SK-N-SH (cell line): Measurements from ENCODE around the gene MBLAC1. TPM values are rescaled to one million over a fixed set of nuclear protein-coding genes. Genes with fewer than 3 reads are reported as not detected.

Experiments used
- CTCF ChIA-PET: fragments of 300-600, 350-600 bp; formaldehyde crosslinking; extraction: SDS; loops from one replicate; lab custom pipeline; 2021; lab: Yijun Ruan, JAX
- POLR2A ChIA-PET: fragments of 350-600 bp; sonication (Branson Sonifier 250); formaldehyde crosslinking; extraction: SDS; loops from one replicate; lab custom pipeline; 2020; ENCODE audit warnings: antibody characterized with exemption, inconsistent platforms; lab: Yijun Ruan, JAX
- DNase-seq: peaks from one replicate; pipeline ENCODE4 v3.0.0; 2012
- H2AFZ ChIP-seq: fragments of 200-600 bp; sonication (generic); 2 replicates; pipeline ENCODE4 v1.8.1; 2016; ENCODE audit warnings: antibody characterized with exemption, mild to moderate bottlenecking, low read depth
- H3F3A ChIP-seq: fragments of 200-600 bp; sonication (generic); replicated peaks from 2 replicates; pipeline ENCODE3; 2016; ENCODE audit warnings: antibody characterized with exemption, mild to moderate bottlenecking; ENCODE audit not compliant: insufficient read depth
- H3K27ac ChIP-seq, 2 experiments: fragments of 200-500 bp in 1 of 2; fragments of 200-600 bp in 1 of 2; sonication (Bioruptor generic) in 1 of 2; sonication (generic), shearing (Covaris generic) in 1 of 2; 2 replicates each; pipeline versions ENCODE4 v1.5.1 to v1.6.1; 2014 to 2016; ENCODE audit warnings: low read depth in 2 of 2, inconsistent platforms in 1 of 2, low read length in 1 of 2, mild to moderate bottlenecking in 1 of 2, mixed read lengths in 1 of 2
- H3K27me3 ChIP-seq: fragments of 200-600 bp; sonication (generic), shearing (Covaris generic); 2 replicates; pipeline ENCODE4 v1.6.1; 2016; ENCODE audit warnings: mixed run types; ENCODE audit not compliant: insufficient read depth
- H3K36me3 ChIP-seq, 2 experiments: fragments of 200-500 bp in 1 of 2; fragments of 200-600 bp in 1 of 2; sonication (Bioruptor generic) in 1 of 2; sonication (generic) in 1 of 2; replicated peaks in 1 of 2; 2 replicates each; pipeline versions ENCODE3 to v1.5.1; 2014 to 2016; ENCODE audit warnings: low read length in 1 of 2, mild to moderate bottlenecking in 1 of 2; ENCODE audit not compliant: insufficient read depth in 2 of 2, control insufficient read depth in 1 of 2
- H3K4me1 ChIP-seq, 2 experiments: fragments of 200-500 bp in 1 of 2; fragments of 200-600 bp in 1 of 2; sonication (Bioruptor generic) in 1 of 2; sonication (generic), shearing (Covaris generic) in 1 of 2; 2 replicates each; pipeline versions ENCODE4 v1.5.1 to v1.6.1; 2014 to 2016; ENCODE audit warnings: low read depth in 1 of 2, low read length in 1 of 2, mixed run types in 1 of 2; ENCODE audit not compliant: insufficient read depth in 2 of 2, control insufficient read depth in 1 of 2
- H3K4me2 ChIP-seq: fragments of 200-600 bp; sonication (generic), shearing (Covaris generic); 2 replicates; pipeline ENCODE4 v1.6.1; 2017; ENCODE audit warnings: mixed run types
- H3K4me3 ChIP-seq, 2 experiments: fragments of 200-500 bp in 1 of 2; fragments of 200-600 bp in 1 of 2; sonication (Bioruptor generic) in 1 of 2; sonication (generic), shearing (Covaris generic) in 1 of 2; 2 replicates each; pipeline versions ENCODE4 v1.5.1 to v1.8.1; 2014 to 2016; ENCODE audit warnings: low read depth in 2 of 2, inconsistent platforms in 1 of 2, low read length in 1 of 2, mild to moderate bottlenecking in 1 of 2, mixed read lengths in 1 of 2, moderate library complexity in 1 of 2
- H3K79me2 ChIP-seq: fragments of 200-600 bp; sonication (generic); 2 replicates; pipeline ENCODE4 v1.8.1; 2017; ENCODE audit warnings: mild to moderate bottlenecking; ENCODE audit not compliant: insufficient read depth
- H3K9ac ChIP-seq: fragments of 200-600 bp; sonication (generic); 2 replicates; pipeline ENCODE4 v1.6.1; 2017; ENCODE audit warnings: mixed run types
- H3K9me2 ChIP-seq: fragments of 200-600 bp; sonication (generic); 2 replicates; pipeline ENCODE4 v1.6.1; 2017; ENCODE audit warnings: mixed run types
- H3K9me3 ChIP-seq: fragments of 200-600 bp; sonication (generic); 2 replicates; pipeline ENCODE4 v1.6.1; 2017; ENCODE audit warnings: mixed run types, mild to moderate bottlenecking, moderate library complexity
- H4K20me1 ChIP-seq: fragments of 200-600 bp; sonication (generic); 2 replicates; pipeline ENCODE4 v1.6.1; 2017; ENCODE audit warnings: mild to moderate bottlenecking, mixed run types; ENCODE audit not compliant: insufficient read depth
- ELF1 ChIP-seq: IDR thresholded peaks from 2 replicates; pipeline ENCODE4 v1.4.0; 2012
- FOSL2 ChIP-seq: IDR thresholded peaks from 2 replicates; pipeline ENCODE4 v1.4.0; 2012; ENCODE audit warnings: low read depth, mild to moderate bottlenecking, moderate library complexity, borderline replicate concordance
- MXI1 ChIP-seq: IDR thresholded peaks from 2 replicates; pipeline ENCODE4 v1.6.1; 2012; ENCODE audit warnings: mild to moderate bottlenecking, low read depth, low read length, improper control_type of control experiment
- RAD21 ChIP-seq: IDR thresholded peaks from 2 replicates; pipeline ENCODE4 v1.6.1; 2012; ENCODE audit warnings: mild to moderate bottlenecking, low read length
- RFX5 ChIP-seq: IDR thresholded peaks from 2 replicates; pipeline ENCODE4 v1.6.1; 2012; ENCODE audit warnings: mild to moderate bottlenecking, improper control_type of control experiment, low read length
- RXRA ChIP-seq: IDR thresholded peaks from 2 replicates; pipeline ENCODE4 v1.4.0; 2012; ENCODE audit warnings: low read depth, mild to moderate bottlenecking, borderline replicate concordance
- SIN3A ChIP-seq: IDR thresholded peaks from 2 replicates; pipeline ENCODE4 v1.6.1; 2012; ENCODE audit warnings: low read depth, mild to moderate bottlenecking, low read length, moderate library complexity, borderline replicate concordance
- YY1 ChIP-seq: IDR thresholded peaks from 2 replicates; pipeline ENCODE4 v1.4.0; 2012; ENCODE audit warnings: low read depth, mild to moderate bottlenecking
- WGBS: methylation state at CpG from one replicate; pipeline ENCODE4 v1.1.6; 2017; ENCODE audit warnings: low lambda C conversion rate; 5-methylcytosine and 5-hydroxymethylcytosine counted together
- polyA plus RNA-seq, 3 experiments: library from polyadenylated mRNA; depleted of rRNA; stranded (reverse); fragments of >200 nt; gene quantifications; 2 replicates each; pipeline ENCODE4 v1.2.3, GENCODE V29; 2012
- TF ChIP-seq, protein P1 (sequence below): fragments of 150-350 bp; IDR thresholded peaks from 2 replicates; pipeline ENCODE4 v1.6.1; 2016; ENCODE audit warnings: mild to moderate bottlenecking, low read depth, low read length
- TF ChIP-seq, protein P2 (sequence below): IDR thresholded peaks from 2 replicates; pipeline ENCODE4 v1.4.0; 2012; ENCODE audit warnings: low read depth, borderline replicate concordance
- TF ChIP-seq, protein P3 (sequence below): IDR thresholded peaks from 2 replicates; pipeline ENCODE4 v1.4.0; 2012; ENCODE audit warnings: low read depth
- TF ChIP-seq, protein P4 (sequence below): IDR thresholded peaks from 2 replicates; pipeline ENCODE4; 2012
- TF ChIP-seq, protein P5 (sequence below): fragments of 200-600 bp; sonication (generic); IDR thresholded peaks from 2 replicates; pipeline ENCODE4 v1.6.1; 2017; ENCODE audit warnings: antibody characterized with exemption, mild to moderate bottlenecking, moderate library complexity

MBLAC1 gene
- polyA plus RNA-seq, 1 of the 3 experiments (the other 2 are of a cell fraction) = 4.4 TPM

DNA sequence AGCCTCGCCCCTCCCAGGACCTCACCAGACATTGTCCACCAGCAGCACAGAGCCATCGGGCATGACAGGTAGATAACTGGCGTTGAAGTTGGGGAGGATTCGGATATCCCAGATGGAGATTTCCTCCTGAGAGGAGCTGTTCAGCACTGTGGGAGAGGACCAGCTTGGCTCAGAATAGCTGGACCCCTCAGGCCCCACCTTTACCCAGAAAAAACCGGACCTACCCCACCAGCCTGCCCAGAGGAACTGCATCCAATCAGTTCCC, 30.2 kb downstream of the MBLAC1 start:
- Histone ChIP-seq H3K79me2 (peaks cover 51% of the 10 kb centered on the region), H3K36me3 (peaks cover 31 to 39% of the 10 kb centered on the region in 2 experiments), H3K27ac (peak overlapping the region; percentile 36 to 62; a peak in 1 of 4 replicates), H3F3A (peaks cover 15% of the 10 kb centered on the region), H4K20me1 (peaks cover 20% of the 10 kb centered on the region), H3K9me2 (no peaks in the 10 kb centered on the region), H3K27me3 (no peaks in the 10 kb centered on the region), H3K9me3 (no peaks in the 10 kb centered on the region), H3K9ac (peak overlapping the region; percentile 85; the same call in 1 of the 2 replicates), H2AFZ (no peak overlapping the region), H3K4me3 (peak overlapping the region; percentile 87 to 93; a peak in 3 of 4 replicates), H3K4me1 (peaks cover 11 to 19% of the 10 kb centered on the region in 2 experiments; a peak in 2 of 4 replicates), H3K4me2 (peak overlapping the region; percentile 100)
- TF ChIP-seq, protein P1, sequence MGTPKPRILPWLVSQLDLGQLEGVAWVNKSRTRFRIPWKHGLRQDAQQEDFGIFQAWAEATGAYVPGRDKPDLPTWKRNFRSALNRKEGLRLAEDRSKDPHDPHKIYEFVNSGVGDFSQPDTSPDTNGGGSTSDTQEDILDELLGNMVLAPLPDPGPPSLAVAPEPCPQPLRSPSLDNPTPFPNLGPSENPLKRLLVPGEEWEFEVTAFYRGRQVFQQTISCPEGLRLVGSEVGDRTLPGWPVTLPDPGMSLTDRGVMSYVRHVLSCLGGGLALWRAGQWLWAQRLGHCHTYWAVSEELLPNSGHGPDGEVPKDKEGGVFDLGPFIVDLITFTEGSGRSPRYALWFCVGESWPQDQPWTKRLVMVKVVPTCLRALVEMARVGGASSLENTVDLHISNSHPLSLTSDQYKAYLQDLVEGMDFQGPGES = no peak
- TF ChIP-seq RAD21 (no peak), RXRA (no peak), ELF1 (no peak)
- TF ChIP-seq, protein P2, sequence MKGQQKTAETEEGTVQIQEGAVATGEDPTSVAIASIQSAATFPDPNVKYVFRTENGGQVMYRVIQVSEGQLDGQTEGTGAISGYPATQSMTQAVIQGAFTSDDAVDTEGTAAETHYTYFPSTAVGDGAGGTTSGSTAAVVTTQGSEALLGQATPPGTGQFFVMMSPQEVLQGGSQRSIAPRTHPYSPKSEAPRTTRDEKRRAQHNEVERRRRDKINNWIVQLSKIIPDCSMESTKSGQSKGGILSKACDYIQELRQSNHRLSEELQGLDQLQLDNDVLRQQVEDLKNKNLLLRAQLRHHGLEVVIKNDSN = no peak
- ChIA-PET POLR2A (interaction anchor here (0.6 to 4.3 kb wide), 5 partner anchors 9 to 115 kb away, joined by 3 to 25 read pairs (median 3); partner anchors contain the start of gene LAMTOR4), CTCF (interaction anchor here (0.6 to 3.9 kb wide), 6 partner anchors 8 to 540 kb away, joined by 3 to 33 read pairs (median 3); partner anchors contain the start of gene LAMTOR4)
- no peak for DNase-seq
- 57% methylated on average over 5 of the region's 5 CpGs for WGBS

DNA sequence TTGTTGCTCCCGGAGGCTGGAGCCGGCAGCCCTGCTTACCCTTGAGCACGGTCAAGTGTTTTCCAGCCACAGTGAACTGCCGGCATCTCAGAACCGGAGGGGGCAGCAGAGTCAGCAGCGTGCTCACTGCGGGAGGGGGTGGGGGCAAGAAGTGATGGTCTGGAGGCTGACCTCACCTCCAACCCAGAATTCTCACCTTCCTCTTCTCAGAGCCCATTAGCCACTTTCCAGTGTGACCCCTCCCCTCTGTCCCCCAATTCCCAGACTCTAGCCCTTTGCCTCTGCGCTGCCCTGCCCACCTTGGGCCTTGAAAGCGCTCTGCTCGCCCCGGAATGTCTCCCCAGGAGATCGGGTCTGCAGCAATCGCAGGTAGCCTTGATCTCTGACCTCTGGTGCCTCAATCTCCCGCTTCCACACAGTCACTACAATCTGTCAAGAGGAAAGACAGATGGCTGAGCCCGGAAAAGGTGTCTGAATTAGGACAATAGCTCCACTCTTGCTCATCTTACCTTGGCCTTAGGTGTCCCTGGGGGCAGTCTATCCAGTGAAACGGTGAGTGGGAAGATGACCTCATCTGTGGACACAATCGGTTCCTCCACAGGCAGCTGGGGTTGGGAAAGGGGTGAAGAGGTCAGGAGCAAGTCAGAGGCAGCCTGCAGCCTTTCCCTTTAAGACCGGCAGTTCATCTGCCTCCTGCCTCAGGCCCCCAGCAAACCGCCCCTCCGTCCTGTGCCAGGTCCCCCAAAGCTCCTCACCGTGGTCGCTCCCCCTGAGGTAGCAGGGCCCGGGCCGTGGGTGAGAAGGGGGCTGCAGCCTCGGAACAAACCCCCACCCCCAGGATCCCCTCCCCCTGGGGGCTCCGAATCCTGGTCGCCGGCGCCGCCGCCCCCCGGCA, 30.8 kb downstream of the MBLAC1 start:
- TF ChIP-seq, protein P3, sequence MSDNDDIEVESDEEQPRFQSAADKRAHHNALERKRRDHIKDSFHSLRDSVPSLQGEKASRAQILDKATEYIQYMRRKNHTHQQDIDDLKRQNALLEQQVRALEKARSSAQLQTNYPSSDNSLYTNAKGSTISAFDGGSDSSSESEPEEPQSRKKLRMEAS = peak; percentile 51
- TF ChIP-seq SIN3A (0 out of 2 replicates have a peak, but pooled peaks have one; percentile 34), RFX5 (no peak), MXI1 (0 out of 2 replicates have a peak, but pooled peaks have one; percentile 37), FOSL2 (peak; percentile 8; the same call in 1 of the 2 replicates), YY1 (no peak), ELF1 (0 out of 2 replicates have a peak, but pooled peaks have one; percentile 24)
- TF ChIP-seq, protein P4, sequence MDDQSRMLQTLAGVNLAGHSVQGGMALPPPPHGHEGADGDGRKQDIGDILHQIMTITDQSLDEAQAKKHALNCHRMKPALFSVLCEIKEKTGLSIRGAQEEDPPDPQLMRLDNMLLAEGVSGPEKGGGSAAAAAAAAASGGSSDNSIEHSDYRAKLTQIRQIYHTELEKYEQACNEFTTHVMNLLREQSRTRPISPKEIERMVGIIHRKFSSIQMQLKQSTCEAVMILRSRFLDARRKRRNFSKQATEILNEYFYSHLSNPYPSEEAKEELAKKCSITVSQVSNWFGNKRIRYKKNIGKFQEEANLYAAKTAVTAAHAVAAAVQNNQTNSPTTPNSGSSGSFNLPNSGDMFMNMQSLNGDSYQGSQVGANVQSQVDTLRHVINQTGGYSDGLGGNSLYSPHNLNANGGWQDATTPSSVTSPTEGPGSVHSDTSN = peak; percentile 20; the same call in 1 of the 2 replicates
- TF ChIP-seq, protein P5, sequence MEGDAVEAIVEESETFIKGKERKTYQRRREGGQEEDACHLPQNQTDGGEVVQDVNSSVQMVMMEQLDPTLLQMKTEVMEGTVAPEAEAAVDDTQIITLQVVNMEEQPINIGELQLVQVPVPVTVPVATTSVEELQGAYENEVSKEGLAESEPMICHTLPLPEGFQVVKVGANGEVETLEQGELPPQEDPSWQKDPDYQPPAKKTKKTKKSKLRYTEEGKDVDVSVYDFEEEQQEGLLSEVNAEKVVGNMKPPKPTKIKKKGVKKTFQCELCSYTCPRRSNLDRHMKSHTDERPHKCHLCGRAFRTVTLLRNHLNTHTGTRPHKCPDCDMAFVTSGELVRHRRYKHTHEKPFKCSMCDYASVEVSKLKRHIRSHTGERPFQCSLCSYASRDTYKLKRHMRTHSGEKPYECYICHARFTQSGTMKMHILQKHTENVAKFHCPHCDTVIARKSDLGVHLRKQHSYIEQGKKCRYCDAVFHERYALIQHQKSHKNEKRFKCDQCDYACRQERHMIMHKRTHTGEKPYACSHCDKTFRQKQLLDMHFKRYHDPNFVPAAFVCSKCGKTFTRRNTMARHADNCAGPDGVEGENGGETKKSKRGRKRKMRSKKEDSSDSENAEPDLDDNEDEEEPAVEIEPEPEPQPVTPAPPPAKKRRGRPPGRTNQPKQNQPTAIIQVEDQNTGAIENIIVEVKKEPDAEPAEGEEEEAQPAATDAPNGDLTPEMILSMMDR = peak; percentile 44
- H4K20me1 ChIP-seq = peaks cover 20% of the 10 kb centered on the region
- CTCF ChIA-PET = interaction anchor here (0.6 to 3.9 kb wide), 8 partner anchors 9 to 539 kb away, joined by 3 to 33 read pairs (median 3); partner anchors contain the start of genes GPC2, LAMTOR4 and STAG3
- peaks cover 27 to 39% of the 10 kb centered on the region in 2 experiments for H3K36me3 ChIP-seq
- peak overlapping the region; percentile 36 to 62; a peak in 3 of 4 replicates for H3K27ac ChIP-seq
- H3K9me2 ChIP-seq = no peaks in the 10 kb centered on the region
- no peak overlapping the region for H2AFZ ChIP-seq
- peaks cover 45% of the 10 kb centered on the region for H3K79me2 ChIP-seq
- peak overlapping the region; percentile 87 to 93 for H3K4me3 ChIP-seq
- WGBS = 19% methylated on average over 28 of the region's 32 CpGs
- H3F3A ChIP-seq = peaks cover 13% of the 10 kb centered on the region
- H3K4me2 ChIP-seq = peak overlapping the region; percentile 100
- peak; percentile 70 for DNase-seq
- H3K9ac ChIP-seq = peak overlapping the region; percentile 85
- POLR2A ChIA-PET = interaction anchor here (0.9 to 4.3 kb wide), 4 partner anchors 9 to 115 kb away, joined by 3 to 25 read pairs (median 6); partner anchors contain the start of genes GPC2, LAMTOR4 and STAG3
- no peaks in the 10 kb centered on the region for H3K9me3 ChIP-seq
- no peaks in the 10 kb centered on the region for H3K27me3 ChIP-seq
- H3K4me1 ChIP-seq = peaks cover 11 to 19% of the 10 kb centered on the region in 2 experiments; a peak in 2 of 4 replicates
